GM12801 (cell line): ENCODE data around the gene ARID1B.

ENCODE experiments used
- TF ChIP-seq, protein P1 (sequence below): IDR thresholded peaks from one replicate; pipeline ENCODE4 v1.5.1; 2011; ENCODE audit warnings: control low read depth; ENCODE audit not compliant: insufficient read length; ENCODE audit errors: extremely low read depth

ARID1B gene

GRCh38 chr6:157172830-157173536 lies 395.8 kb downstream of the ARID1B start:
- TF ChIP-seq, protein P1, sequence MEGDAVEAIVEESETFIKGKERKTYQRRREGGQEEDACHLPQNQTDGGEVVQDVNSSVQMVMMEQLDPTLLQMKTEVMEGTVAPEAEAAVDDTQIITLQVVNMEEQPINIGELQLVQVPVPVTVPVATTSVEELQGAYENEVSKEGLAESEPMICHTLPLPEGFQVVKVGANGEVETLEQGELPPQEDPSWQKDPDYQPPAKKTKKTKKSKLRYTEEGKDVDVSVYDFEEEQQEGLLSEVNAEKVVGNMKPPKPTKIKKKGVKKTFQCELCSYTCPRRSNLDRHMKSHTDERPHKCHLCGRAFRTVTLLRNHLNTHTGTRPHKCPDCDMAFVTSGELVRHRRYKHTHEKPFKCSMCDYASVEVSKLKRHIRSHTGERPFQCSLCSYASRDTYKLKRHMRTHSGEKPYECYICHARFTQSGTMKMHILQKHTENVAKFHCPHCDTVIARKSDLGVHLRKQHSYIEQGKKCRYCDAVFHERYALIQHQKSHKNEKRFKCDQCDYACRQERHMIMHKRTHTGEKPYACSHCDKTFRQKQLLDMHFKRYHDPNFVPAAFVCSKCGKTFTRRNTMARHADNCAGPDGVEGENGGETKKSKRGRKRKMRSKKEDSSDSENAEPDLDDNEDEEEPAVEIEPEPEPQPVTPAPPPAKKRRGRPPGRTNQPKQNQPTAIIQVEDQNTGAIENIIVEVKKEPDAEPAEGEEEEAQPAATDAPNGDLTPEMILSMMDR = no peak

GRCh38 chr6:157173776-157174175 lies 396.6 kb downstream of the ARID1B start:
- TF ChIP-seq, protein P1 = no peak

DNA sequence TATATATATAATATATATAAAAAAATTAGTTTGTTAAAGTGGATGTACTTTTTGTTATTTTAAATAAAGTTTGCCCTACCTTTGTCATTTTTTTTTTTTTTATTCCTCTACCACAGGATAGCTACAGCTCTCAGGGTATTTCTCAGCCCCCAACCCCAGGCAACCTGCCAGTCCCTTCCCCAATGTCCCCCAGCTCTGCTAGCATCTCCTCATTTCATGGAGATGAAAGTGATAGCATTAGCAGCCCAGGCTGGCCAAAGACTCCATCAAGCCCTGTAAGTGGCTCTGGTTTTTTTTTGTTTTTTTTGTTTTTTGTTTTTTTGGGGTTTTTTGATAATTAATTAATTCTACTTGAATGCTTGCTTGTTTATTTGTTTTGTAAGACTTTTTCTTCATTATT lies 397.6 kb downstream of the ARID1B start:
- TF ChIP-seq, protein P1 = no peak

DNA sequence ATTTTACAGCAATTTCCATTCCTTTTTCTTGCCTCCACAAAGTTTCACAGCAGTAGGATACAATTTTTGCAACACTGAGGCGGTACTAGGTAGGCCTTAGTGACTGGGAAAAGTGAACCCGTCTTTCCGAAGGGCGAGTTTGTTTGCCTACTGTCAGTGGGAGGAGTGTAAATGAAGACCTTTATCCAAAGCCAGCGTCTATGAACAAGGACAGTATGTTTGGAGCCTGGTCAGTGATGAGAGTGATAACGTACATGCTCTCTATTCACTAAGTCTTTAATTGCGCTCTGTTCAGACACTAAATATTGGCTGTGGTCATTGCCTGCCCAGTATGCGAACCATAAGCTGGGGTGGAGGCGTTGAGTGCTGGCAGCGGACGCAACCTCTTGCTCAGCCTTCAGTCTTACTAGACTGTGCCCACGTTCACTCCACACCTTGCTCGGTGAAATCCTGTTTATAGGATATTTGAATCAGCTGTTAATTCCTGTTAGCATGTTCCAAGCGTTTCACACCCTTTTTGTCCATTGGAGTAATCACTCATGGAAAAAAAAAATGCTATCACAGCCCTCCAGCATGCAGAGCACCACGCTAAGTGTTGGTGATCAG lies 400.7 kb downstream of the ARID1B start:
- TF ChIP-seq, protein P1 = no peak

DNA sequence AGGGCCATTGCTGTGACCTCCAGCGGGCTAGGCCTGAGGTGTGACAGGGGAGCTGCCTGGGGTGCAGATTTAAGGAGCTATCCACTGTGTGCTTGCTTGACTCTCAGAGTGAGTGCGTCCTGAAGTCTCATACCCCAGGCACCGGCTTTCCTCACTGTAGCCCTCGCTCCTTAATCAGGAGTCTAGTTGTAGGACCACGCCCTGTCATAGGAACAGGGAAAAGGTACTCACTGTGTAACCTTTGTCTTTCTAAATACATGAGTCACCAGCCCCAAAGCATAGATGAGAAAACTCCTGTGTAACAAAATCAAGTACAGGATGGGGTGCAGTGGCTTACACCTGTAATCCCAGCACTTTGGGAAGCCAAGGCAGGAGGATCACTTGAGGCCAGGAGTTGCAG lies 404.5 kb downstream of the ARID1B start:
- TF ChIP-seq, protein P1 = no peak

DNA sequence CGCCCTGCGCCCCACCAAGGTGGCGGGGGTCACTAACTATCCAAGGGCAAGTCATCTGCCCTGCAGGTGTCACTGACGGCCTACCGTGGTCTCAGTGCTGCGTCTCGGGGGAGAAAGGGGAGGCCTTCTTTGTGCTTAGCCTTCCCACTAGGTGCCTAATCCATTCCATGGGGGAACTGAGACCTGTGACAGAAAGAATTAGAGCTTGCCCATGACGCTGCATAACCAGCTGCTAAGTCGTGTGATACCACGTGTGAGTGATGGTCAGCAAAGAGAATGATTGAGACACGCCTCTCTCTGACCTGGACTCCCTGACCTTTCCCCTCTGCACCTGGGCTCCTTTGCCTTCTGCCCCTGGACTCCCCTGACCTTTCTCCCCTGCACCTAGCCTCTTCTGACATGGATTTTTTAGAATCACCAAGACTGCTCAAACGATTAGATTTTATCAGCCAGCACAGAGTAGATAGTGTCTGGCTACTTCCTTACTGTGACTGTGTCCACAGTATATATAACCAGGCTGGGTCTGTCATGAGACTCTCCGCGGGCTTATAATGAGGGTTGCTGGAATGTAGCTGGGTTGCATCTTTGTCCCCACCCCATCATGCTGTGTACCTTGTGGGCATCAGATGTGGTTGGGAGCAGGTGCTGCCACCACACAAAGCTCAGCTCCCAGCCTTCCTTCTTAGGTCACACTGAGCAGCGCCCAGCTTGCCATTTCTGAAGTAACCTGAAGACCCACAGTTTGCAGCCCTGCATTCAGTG lies 405.5 kb downstream of the ARID1B start:
- TF ChIP-seq, protein P1 = no peak

DNA sequence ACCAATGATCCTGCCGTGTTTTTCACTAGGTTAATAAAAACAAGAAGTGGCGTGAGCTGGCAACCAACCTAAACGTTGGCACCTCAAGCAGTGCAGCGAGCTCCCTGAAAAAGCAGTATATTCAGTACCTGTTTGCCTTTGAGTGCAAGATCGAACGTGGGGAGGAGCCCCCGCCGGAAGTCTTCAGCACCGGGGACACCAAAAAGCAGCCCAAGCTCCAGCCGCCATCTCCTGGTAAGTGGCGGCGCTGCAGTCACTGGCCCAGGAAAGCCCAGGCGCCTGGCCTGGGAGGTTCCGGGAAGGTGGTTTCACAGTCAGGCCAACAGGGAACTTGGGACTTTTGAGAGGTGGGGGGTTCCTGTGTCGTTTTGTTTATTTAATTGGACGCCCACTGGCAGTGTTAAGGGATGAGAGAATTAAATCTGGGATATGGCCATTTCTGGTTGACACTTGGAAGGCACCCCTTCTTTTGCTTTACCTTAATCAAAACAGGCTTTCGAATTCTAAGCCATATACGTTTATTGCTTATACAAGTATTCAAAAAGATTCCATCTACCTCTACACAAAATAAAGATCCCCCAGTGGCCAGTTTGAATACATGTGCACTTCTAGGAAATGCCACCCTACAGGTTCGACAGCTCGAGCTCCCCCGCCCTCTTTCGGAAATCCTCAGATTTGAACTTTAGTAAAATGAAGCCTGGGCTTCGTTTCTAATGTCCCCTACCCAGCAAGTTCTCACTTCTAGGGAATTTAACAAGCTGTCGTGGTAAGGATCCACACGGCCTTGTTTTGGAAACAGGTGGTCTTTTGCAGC lies 407.2 kb downstream of the ARID1B start:
- TF ChIP-seq, protein P1 = no peak
